Smooth muscle cell (in vitro differentiated cells): ENCODE results near the gene NPR1. TPM values are rescaled to one million over a fixed set of nuclear protein-coding genes. Genes with fewer than 3 reads are reported as not detected.

Experiments used
- DNase-seq: peaks from one replicate; lab custom pipeline; 2025; ENCODE audit not compliant: unreplicated experiment; lab: John Stamatoyannopoulos, UW
- H2AFZ ChIP-seq: fragments of 200-600 bp; sonication (generic); 2 replicates; pipeline ENCODE4 v1.6.0; 2016; ENCODE audit warnings: antibody characterized with exemption, low read depth, mild to moderate bottlenecking
- H3F3A ChIP-seq: fragments of 200-600 bp; sonication (generic); 2 replicates; pipeline ENCODE4 v1.6.0; 2017; ENCODE audit warnings: antibody characterized with exemption, low read depth
- H3K27ac ChIP-seq: fragments of 200-600 bp; sonication (generic); 2 replicates; pipeline ENCODE4 v1.5.1; 2016; ENCODE audit warnings: low read depth, mild to moderate bottlenecking
- H3K27me3 ChIP-seq: fragments of 200-600 bp; sonication (generic); 2 replicates; pipeline ENCODE4 v1.6.1; 2016; ENCODE audit warnings: low read depth, mild to moderate bottlenecking
- H3K36me3 ChIP-seq: fragments of 200-600 bp; sonication (generic); 2 replicates; pipeline ENCODE4 v1.5.1; 2016; ENCODE audit warnings: low read depth
- H3K4me1 ChIP-seq: fragments of 200-600 bp; sonication (generic); 2 replicates; pipeline ENCODE4 v1.5.1; 2016; ENCODE audit warnings: low read depth
- H3K4me2 ChIP-seq: fragments of 200-600 bp; sonication (generic); 2 replicates; pipeline ENCODE4 v1.6.0; 2016; ENCODE audit warnings: mild to moderate bottlenecking
- H3K4me3 ChIP-seq: fragments of 200-600 bp; sonication (generic); 2 replicates; pipeline ENCODE4 v1.5.1; 2016; ENCODE audit warnings: mild to moderate bottlenecking
- H3K79me2 ChIP-seq: fragments of 200-600 bp; sonication (generic); 2 replicates; pipeline ENCODE4 v1.6.0; 2016; ENCODE audit warnings: low read depth, mild to moderate bottlenecking
- H3K9ac ChIP-seq: fragments of 200-600 bp; sonication (generic); 2 replicates; pipeline ENCODE4 v1.6.0; 2016; ENCODE audit warnings: low read depth
- H3K9me3 ChIP-seq: fragments of 200-600 bp; sonication (generic); replicated peaks from 2 replicates; pipeline ENCODE4 v1.5.1; 2016; ENCODE audit warnings: low read depth
- H4K20me1 ChIP-seq: fragments of 200-600 bp; sonication (generic); 2 replicates; pipeline ENCODE4 v1.6.0; 2016; ENCODE audit warnings: low read depth
- WGBS: methylation state at CpG from one replicate; pipeline ENCODE4 v1.1.7; 2016; ENCODE audit warnings: low lambda C conversion rate; 5-methylcytosine and 5-hydroxymethylcytosine counted together
- polyA plus RNA-seq: library from polyadenylated mRNA; unstranded; fragments of >200 nt; fragmentation: Nextera tagmentation; extraction: Ambion mirVana; gene quantifications from 2 replicates; pipeline ENCODE4 v1.2.1, GENCODE V29; 2016
- total RNA-seq: library from RNA; depleted of rRNA; stranded (reverse); fragments of >200 nt; gene quantifications from 2 replicates; pipeline ENCODE4 v1.2.3, GENCODE V29; 2014
- TF ChIP-seq, protein P1 (sequence below): fragments of 200-600 bp; sonication (generic); IDR thresholded peaks from 2 replicates; pipeline ENCODE4 v1.5.1; 2017; ENCODE audit warnings: borderline replicate concordance, mild to moderate bottlenecking, antibody characterized with exemption; ENCODE audit not compliant: insufficient read depth, poor library complexity, severe bottlenecking

Gene NPR1
- total and polyA plus RNA-seq, 2 experiments from 2014 or later, result 0.24 to 0.54 TPM

DNA sequence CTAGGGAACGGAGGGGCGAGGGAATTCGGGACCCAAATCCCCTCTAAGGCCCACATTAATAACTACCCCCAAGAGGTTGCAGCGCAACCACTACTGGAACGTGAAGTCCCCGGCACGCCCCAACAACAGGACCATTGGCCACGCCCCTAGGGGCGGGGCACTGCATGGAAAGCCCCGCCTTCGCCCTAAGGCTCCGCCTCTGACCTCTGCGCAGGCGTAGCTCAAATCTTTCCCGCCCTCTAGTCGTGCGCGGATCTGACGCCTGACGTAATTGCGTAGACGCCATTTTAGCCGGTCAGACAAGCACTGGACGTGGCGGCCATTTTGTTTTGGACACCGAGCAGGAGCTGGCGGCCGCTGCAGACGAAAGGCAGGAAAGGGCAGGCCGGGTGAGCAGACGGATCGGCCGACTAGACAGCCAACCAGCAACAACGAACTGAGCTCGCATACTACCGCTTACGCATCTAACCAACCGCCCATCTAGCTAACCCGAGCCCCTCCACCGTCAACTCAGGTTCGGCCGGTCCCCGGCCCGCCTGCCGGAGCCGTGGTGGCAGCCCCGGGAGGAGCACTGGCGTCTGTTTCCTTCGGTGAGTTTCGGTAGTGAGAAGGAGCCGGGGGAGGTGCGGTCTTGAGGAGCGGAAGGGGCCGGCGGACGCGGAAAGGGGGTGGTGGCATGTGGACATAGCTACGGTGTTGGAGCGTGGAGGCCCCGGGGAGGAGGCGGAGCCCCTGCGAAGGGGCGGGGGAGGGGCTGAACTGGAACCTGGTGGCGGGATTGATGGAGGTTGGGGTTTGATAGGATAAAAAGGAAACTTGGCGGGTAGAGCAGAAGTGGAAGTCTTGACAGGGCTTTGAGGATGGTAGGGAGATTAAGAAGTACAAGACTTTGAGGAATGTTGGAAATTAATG is 44.5 kb upstream of the NPR1 start, which contains the start of gene CHTOP:
CHTOP (plus strand) TSS at position 313 of the 912 bp plus-strand sequence. CDS start 2,523 bp downstream, outside the sequence.
- H3K79me2 ChIP-seq, result peaks cover 47% of the 10 kb centered on the region
- H3K27me3 ChIP-seq, result no peaks in the 10 kb centered on the region
- no peak within 1 kb of the TSS for H2AFZ ChIP-seq
- H3F3A ChIP-seq, result peaks cover 9% of the 10 kb centered on the region
- no peaks in the 10 kb centered on the region for H3K9me3 ChIP-seq
- TF ChIP-seq, protein P1, sequence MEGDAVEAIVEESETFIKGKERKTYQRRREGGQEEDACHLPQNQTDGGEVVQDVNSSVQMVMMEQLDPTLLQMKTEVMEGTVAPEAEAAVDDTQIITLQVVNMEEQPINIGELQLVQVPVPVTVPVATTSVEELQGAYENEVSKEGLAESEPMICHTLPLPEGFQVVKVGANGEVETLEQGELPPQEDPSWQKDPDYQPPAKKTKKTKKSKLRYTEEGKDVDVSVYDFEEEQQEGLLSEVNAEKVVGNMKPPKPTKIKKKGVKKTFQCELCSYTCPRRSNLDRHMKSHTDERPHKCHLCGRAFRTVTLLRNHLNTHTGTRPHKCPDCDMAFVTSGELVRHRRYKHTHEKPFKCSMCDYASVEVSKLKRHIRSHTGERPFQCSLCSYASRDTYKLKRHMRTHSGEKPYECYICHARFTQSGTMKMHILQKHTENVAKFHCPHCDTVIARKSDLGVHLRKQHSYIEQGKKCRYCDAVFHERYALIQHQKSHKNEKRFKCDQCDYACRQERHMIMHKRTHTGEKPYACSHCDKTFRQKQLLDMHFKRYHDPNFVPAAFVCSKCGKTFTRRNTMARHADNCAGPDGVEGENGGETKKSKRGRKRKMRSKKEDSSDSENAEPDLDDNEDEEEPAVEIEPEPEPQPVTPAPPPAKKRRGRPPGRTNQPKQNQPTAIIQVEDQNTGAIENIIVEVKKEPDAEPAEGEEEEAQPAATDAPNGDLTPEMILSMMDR, result peak; percentile 4
- peak within 1 kb of the TSS; percentile 100 for H3K9ac ChIP-seq
- DNase-seq, result peak; percentile 89
- H3K36me3 ChIP-seq, result peaks cover 16% of the 10 kb centered on the region
- H3K4me1 ChIP-seq, result peaks cover 20% of the 10 kb centered on the region
- peak within 1 kb of the TSS; percentile 95 for H3K4me3 ChIP-seq
- peaks cover 45% of the 10 kb centered on the region for H4K20me1 ChIP-seq
- WGBS, result 3% methylated on average over 58 of the region's 65 CpGs
- H3K4me2 ChIP-seq, result peak within 1 kb of the TSS; percentile 92
- H3K27ac ChIP-seq, result peak within 1 kb of the TSS; percentile 100

DNA sequence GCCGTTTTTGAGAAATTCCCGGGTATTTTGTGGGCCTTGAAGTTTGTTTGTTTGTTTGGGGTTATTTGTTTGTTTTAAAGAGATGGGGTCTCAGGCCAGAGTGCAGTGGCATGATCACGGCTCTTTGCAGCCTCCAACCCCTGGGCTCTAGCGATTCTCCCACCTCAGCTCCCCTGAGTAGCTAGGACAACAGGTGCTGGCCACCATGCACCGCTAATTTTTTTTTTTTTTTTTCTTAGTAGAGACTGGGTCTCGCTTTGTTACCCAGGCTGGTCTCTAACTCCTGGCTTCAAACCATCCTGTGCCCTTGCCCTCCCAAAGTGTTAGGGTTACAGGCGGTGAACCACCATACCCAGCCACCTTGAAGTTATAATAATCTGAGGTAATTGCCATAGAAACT is 42.6 kb upstream of the NPR1 start:
- Histone ChIP-seq H3K9ac (no peak overlapping the region), H3K27me3 (no peaks in the 10 kb centered on the region), H2AFZ (no peak overlapping the region), H3K9me3 (no peaks in the 10 kb centered on the region), H3K4me3 (peak overlapping the region; percentile 95), H3K36me3 (peaks cover 16% of the 10 kb centered on the region), H3K4me2 (peak overlapping the region; percentile 92), H3F3A (peaks cover 19% of the 10 kb centered on the region), H3K79me2 (peaks cover 61% of the 10 kb centered on the region), H3K4me1 (peaks cover 12% of the 10 kb centered on the region), H4K20me1 (peaks cover 64% of the 10 kb centered on the region), H3K27ac (peak overlapping the region; percentile 42)
- TF ChIP-seq, protein P1, result no peak
- DNase-seq, result no peak
- 96% methylated on average over 7 of the region's 7 CpGs for WGBS

DNA sequence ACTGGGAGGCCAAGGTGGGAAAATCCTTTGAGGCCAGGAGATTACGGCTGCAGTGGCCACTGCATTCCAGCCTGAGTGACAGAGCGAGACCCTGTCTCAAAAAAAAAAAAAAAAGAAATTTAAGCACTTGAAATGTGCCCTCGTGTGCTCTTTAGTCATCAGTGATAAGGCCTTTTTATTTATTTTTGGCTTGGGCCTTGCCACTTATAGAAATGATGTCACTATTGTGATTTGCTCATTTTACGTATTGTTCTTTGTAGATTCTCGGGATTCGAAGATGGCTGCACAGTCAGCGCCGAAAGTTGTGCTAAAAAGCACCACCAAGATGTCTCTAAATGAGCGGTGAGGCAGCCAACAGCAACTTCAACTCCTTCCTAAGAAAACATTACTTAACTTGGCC is 42.2 kb upstream of the NPR1 start:
- Histone ChIP-seq H3K4me1 (peaks cover 12% of the 10 kb centered on the region), H3K4me2 (peak overlapping the region; percentile 92), H3K79me2 (peaks cover 65% of the 10 kb centered on the region), H4K20me1 (peaks cover 69% of the 10 kb centered on the region), H3K27ac (peak overlapping the region; percentile 31), H3K9ac (no peak overlapping the region), H3K4me3 (no peak overlapping the region), H3K9me3 (no peaks in the 10 kb centered on the region), H3F3A (peaks cover 23% of the 10 kb centered on the region), H2AFZ (no peak overlapping the region), H3K36me3 (peaks cover 18% of the 10 kb centered on the region), H3K27me3 (no peaks in the 10 kb centered on the region)
- WGBS, result 86% methylated on average over 9 of the region's 9 CpGs
- TF ChIP-seq, protein P1, result no peak
- DNase-seq, result no peak
